GM23338 (cell line): ENCODE results near the gene CCDC92. TPM values are rescaled to one million over a fixed set of nuclear protein-coding genes. Genes with fewer than 3 reads are reported as not detected.

Source experiments
- ATAC-seq: fragments of 200-7000 bp; cut with Tn5 transposase; 3 replicates; pipeline ENCODE4 v1.9.1; 2020
- DNase-seq: peaks from one replicate; pipeline ENCODE4 v3.0.0-alpha.2; 2015; ENCODE audit warnings: low spot score
- H2AFZ ChIP-seq: fragments of 200-600 bp; sonication (generic); 2 replicates; pipeline ENCODE4 v1.8.0; 2016; ENCODE audit warnings: antibody characterized with exemption, mild to moderate bottlenecking, moderate library complexity
- H3F3A ChIP-seq: fragments of 200-600 bp; sonication (generic); replicated peaks from 2 replicates; pipeline ENCODE4 v1.8.0; 2017; ENCODE audit warnings: antibody characterized with exemption, mixed run types, low read depth
- H3K27ac ChIP-seq: fragments of 200-600 bp; sonication (generic); 2 replicates; pipeline ENCODE4 v1.6.1; 2016; ENCODE audit warnings: low read depth
- H3K27me3 ChIP-seq: fragments of 200-600 bp; sonication (generic); 2 replicates; pipeline ENCODE4 v1.8.0; 2016; ENCODE audit warnings: mild to moderate bottlenecking, mixed run types, moderate library complexity; ENCODE audit not compliant: insufficient read depth
- H3K36me3 ChIP-seq: fragments of 200-600 bp; sonication (generic); 2 replicates; pipeline ENCODE4 v1.8.0; 2016; ENCODE audit warnings: mild to moderate bottlenecking; ENCODE audit not compliant: insufficient read depth
- H3K4me1 ChIP-seq: fragments of 200-600 bp; sonication (generic); 2 replicates; pipeline ENCODE4 v1.8.0; 2016; ENCODE audit warnings: mild to moderate bottlenecking, moderate library complexity; ENCODE audit not compliant: insufficient read depth
- H3K4me2 ChIP-seq: fragments of 200-600 bp; sonication (generic); 2 replicates; pipeline ENCODE4 v1.7.1; 2017; ENCODE audit warnings: mixed run types
- H3K4me3 ChIP-seq: fragments of 200-600 bp; sonication (generic); 2 replicates; pipeline ENCODE4 v1.6.1; 2016; ENCODE audit warnings: mixed run types
- H3K79me2 ChIP-seq: fragments of 200-600 bp; sonication (generic); replicated peaks from 2 replicates; pipeline ENCODE4 v1.8.0; 2017; ENCODE audit warnings: mild to moderate bottlenecking; ENCODE audit not compliant: insufficient read depth
- H3K9me2 ChIP-seq: fragments of 200-600 bp; sonication (generic); 2 replicates; pipeline ENCODE4 v1.8.0; 2017; ENCODE audit not compliant: insufficient read depth
- H4K20me1 ChIP-seq: fragments of 200-600 bp; sonication (generic); replicated peaks from 2 replicates; pipeline ENCODE4 v1.8.0; 2017; ENCODE audit warnings: mild to moderate bottlenecking; ENCODE audit not compliant: insufficient read depth
- H3K27ac Mint-ChIP-seq: 2 replicates; pipeline ENCODE4 v1.8.0; 2020; ENCODE audit warnings: inconsistent platforms, mild to moderate bottlenecking, moderate library complexity, mixed read lengths
- H3K27me3 Mint-ChIP-seq: 3 replicates; pipeline ENCODE4 v1.8.0; 2022; ENCODE audit warnings: low read depth, mild to moderate bottlenecking, moderate library complexity, mixed read lengths, inconsistent platforms; ENCODE audit not compliant: insufficient read depth, poor library complexity
- H3K36me3 Mint-ChIP-seq: 3 replicates; pipeline ENCODE4 v1.8.0; 2021; ENCODE audit warnings: low read depth, mild to moderate bottlenecking, inconsistent platforms, moderate library complexity, mixed read lengths
- H3K4me1 Mint-ChIP-seq: 3 replicates; pipeline ENCODE4 v1.8.0; 2020; ENCODE audit warnings: mild to moderate bottlenecking, inconsistent platforms, mixed read lengths
- H3K4me3 Mint-ChIP-seq: 3 replicates; pipeline ENCODE4 v1.8.0; 2021; ENCODE audit warnings: moderate library complexity, mild to moderate bottlenecking, inconsistent platforms, mixed read lengths
- H3K9me3 Mint-ChIP-seq: 3 replicates; pipeline ENCODE4 v1.8.0; 2020; ENCODE audit warnings: moderate library complexity, mild to moderate bottlenecking, inconsistent platforms, mixed read lengths
- CREB1 ChIP-seq: fragments of 250-450 bp; sonication (Bioruptor Pico); IDR thresholded peaks from 2 replicates; pipeline ENCODE4 v1.5.0; 2020; ENCODE audit warnings: low read depth, mild to moderate bottlenecking, moderate library complexity
- CTCF ChIP-seq, 2 experiments: fragments of 200-600 bp in 1 of 2; sonication (generic) in 1 of 2; conservative IDR thresholded peaks; 2 replicates each; pipeline versions ENCODE4 v1.5.1 to v1.6.1; 2016 to 2017; ENCODE audit warnings: antibody characterized with exemption in 2 of 2, low read depth in 2 of 2, mild to moderate bottlenecking in 2 of 2, moderate library complexity in 1 of 2
- EZH2 ChIP-seq: fragments of 200-600 bp; sonication (generic); IDR thresholded peaks from one replicate; pipeline ENCODE4 v1.8.0; 2017; ENCODE audit warnings: antibody characterized with exemption, mild to moderate bottlenecking, low read depth; ENCODE audit not compliant: unreplicated experiment
- EZH2phosphoT487 ChIP-seq: fragments of 200-600 bp; sonication (generic); IDR thresholded peaks from one replicate; pipeline ENCODE4 v1.8.1; 2018; ENCODE audit warnings: antibody characterized with exemption; ENCODE audit not compliant: unreplicated experiment
- JUNB ChIP-seq: IDR thresholded peaks from one replicate; pipeline ENCODE4 v1.6.1; 2016; ENCODE audit warnings: antibody characterized with exemption; ENCODE audit not compliant: unreplicated experiment
- NANOG ChIP-seq: IDR thresholded peaks from 2 replicates; pipeline ENCODE4 v1.6.1; 2016; ENCODE audit warnings: antibody characterized with exemption, borderline replicate concordance
- POLR2AphosphoS5 ChIP-seq: IDR thresholded peaks from 2 replicates; pipeline ENCODE4 v1.6.1; 2016; ENCODE audit warnings: antibody characterized with exemption, low read depth
- STAT1 ChIP-seq: IDR thresholded peaks from one replicate; pipeline ENCODE4 v1.6.1; 2016; ENCODE audit warnings: antibody characterized with exemption; ENCODE audit not compliant: unreplicated experiment
- ZNF331 ChIP-seq: fragments of 250-450 bp; sonication (Bioruptor Pico); IDR thresholded peaks from 2 replicates; pipeline ENCODE4 v1.5.0; 2020; ENCODE audit warnings: low read depth, mild to moderate bottlenecking, moderate library complexity
- polyA plus RNA-seq: library from polyadenylated mRNA; unstranded; fragments of >200 nt; fragmentation: Nextera tagmentation; extraction: Ambion mirVana; gene quantifications from 2 replicates; pipeline ENCODE4 v1.2.1, GENCODE V29; 2016
- total RNA-seq: library from RNA; depleted of rRNA; stranded (reverse); fragments of >200 nt; shearing (Covaris generic); gene quantifications from 2 replicates; pipeline ENCODE4 v1.2.3, GENCODE V29; 2014
- TF ChIP-seq, protein P1 (sequence below): fragments of 250-450 bp; sonication (Bioruptor Pico); IDR thresholded peaks from 2 replicates; pipeline ENCODE4 v1.5.0; 2020; ENCODE audit warnings: mild to moderate bottlenecking, moderate library complexity
- TF ChIP-seq, protein P2 (sequence below): IDR thresholded peaks from 2 replicates; pipeline ENCODE4 v1.6.1; 2016; ENCODE audit warnings: antibody characterized with exemption
- TF ChIP-seq, protein P3 (sequence below): IDR thresholded peaks from one replicate; pipeline ENCODE4 v1.6.1; 2018; ENCODE audit warnings: antibody characterized with exemption; ENCODE audit not compliant: unreplicated experiment

Gene CCDC92
- total and polyA plus RNA-seq, 2 experiments from 2014 or later = 0.08 to 0.31 TPM

GRCh38 chr12:124017064-124017463, 44.4 kb upstream of the CCDC92 start:
- no peak for DNase-seq
- Mint-ChIP-seq H3K27me3 (peaks cover 2% of the 10 kb centered on the region), H3K27ac (no peak overlapping the region), H3K4me1 (peaks cover 4% of the 10 kb centered on the region; the same call in 2 of the 3 replicates), H3K9me3 (no peaks in the 10 kb centered on the region), H3K36me3 (peaks cover 9% of the 10 kb centered on the region; the same call in 2 of the 3 replicates), H3K4me3 (no peak overlapping the region)
- Histone ChIP-seq H3K27me3 (no peaks in the 10 kb centered on the region), H3K4me1 (no peaks in the 10 kb centered on the region), H2AFZ (no peak overlapping the region), H3K4me3 (no peak overlapping the region), H3K27ac (no peak overlapping the region), H3K36me3 (peaks cover 8% of the 10 kb centered on the region; the same call in 1 of the 2 replicates), H3K9me2 (no peaks in the 10 kb centered on the region), H4K20me1 (no peaks in the 10 kb centered on the region), H3F3A (no peaks in the 10 kb centered on the region), H3K79me2 (no peaks in the 10 kb centered on the region), H3K4me2 (no peak overlapping the region)
- TF ChIP-seq ZNF331 (CRISPR knock-in tag) (no peak), CTCF (conservative IDR thresholded peaks at IDR 0.05; ENCODE audit: low read depth in 2 of 2) (no peak), JUNB (no peak), POLR2AphosphoS5 (no peak), EZH2 (no peak), NANOG (no peak), CREB1 (no peak), EZH2phosphoT487 (no peak), STAT1 (no peak)
- TF ChIP-seq, protein P1, sequence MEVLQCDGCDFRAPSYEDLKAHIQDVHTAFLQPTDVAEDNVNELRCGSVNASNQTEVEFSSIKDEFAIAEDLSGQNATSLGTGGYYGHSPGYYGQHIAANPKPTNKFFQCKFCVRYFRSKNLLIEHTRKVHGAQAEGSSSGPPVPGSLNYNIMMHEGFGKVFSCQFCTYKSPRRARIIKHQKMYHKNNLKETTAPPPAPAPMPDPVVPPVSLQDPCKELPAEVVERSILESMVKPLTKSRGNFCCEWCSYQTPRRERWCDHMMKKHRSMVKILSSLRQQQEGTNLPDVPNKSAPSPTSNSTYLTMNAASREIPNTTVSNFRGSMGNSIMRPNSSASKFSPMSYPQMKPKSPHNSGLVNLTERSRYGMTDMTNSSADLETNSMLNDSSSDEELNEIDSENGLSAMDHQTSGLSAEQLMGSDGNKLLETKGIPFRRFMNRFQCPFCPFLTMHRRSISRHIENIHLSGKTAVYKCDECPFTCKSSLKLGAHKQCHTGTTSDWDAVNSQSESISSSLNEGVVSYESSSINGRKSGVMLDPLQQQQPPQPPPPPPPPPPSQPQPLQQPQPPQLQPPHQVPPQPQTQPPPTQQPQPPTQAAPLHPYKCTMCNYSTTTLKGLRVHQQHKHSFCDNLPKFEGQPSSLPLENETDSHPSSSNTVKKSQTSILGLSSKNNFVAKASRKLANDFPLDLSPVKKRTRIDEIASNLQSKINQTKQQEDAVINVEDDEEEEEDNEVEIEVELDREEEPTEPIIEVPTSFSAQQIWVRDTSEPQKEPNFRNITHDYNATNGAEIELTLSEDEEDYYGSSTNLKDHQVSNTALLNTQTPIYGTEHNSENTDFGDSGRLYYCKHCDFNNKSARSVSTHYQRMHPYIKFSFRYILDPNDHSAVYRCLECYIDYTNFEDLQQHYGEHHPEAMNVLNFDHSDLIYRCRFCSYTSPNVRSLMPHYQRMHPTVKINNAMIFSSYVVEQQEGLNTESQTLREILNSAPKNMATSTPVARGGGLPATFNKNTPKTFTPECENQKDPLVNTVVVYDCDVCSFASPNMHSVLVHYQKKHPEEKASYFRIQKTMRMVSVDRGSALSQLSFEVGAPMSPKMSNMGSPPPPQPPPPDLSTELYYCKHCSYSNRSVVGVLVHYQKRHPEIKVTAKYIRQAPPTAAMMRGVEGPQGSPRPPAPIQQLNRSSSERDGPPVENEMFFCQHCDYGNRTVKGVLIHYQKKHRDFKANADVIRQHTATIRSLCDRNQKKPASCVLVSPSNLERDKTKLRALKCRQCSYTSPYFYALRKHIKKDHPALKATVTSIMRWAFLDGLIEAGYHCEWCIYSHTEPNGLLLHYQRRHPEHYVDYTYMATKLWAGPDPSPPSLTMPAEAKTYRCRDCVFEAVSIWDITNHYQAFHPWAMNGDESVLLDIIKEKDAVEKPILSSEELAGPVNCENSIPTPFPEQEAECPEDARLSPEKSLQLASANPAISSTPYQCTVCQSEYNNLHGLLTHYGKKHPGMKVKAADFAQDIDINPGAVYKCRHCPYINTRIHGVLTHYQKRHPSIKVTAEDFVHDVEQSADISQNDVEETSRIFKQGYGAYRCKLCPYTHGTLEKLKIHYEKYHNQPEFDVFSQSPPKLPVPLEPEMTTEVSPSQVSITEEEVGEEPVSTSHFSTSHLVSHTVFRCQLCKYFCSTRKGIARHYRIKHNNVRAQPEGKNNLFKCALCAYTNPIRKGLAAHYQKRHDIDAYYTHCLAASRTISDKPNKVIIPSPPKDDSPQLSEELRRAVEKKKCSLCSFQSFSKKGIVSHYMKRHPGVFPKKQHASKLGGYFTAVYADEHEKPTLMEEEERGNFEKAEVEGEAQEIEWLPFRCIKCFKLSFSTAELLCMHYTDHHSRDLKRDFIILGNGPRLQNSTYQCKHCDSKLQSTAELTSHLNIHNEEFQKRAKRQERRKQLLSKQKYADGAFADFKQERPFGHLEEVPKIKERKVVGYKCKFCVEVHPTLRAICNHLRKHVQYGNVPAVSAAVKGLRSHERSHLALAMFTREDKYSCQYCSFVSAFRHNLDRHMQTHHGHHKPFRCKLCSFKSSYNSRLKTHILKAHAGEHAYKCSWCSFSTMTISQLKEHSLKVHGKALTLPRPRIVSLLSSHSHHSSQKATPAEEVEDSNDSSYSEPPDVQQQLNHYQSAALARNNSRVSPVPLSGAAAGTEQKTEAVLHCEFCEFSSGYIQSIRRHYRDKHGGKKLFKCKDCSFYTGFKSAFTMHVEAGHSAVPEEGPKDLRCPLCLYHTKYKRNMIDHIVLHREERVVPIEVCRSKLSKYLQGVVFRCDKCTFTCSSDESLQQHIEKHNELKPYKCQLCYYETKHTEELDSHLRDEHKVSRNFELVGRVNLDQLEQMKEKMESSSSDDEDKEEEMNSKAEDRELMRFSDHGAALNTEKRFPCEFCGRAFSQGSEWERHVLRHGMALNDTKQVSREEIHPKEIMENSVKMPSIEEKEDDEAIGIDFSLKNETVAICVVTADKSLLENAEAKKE (CRISPR knock-in tag) = no peak
- TF ChIP-seq, protein P2, sequence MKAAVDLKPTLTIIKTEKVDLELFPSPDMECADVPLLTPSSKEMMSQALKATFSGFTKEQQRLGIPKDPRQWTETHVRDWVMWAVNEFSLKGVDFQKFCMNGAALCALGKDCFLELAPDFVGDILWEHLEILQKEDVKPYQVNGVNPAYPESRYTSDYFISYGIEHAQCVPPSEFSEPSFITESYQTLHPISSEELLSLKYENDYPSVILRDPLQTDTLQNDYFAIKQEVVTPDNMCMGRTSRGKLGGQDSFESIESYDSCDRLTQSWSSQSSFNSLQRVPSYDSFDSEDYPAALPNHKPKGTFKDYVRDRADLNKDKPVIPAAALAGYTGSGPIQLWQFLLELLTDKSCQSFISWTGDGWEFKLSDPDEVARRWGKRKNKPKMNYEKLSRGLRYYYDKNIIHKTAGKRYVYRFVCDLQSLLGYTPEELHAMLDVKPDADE = no peak
- TF ChIP-seq, protein P3, sequence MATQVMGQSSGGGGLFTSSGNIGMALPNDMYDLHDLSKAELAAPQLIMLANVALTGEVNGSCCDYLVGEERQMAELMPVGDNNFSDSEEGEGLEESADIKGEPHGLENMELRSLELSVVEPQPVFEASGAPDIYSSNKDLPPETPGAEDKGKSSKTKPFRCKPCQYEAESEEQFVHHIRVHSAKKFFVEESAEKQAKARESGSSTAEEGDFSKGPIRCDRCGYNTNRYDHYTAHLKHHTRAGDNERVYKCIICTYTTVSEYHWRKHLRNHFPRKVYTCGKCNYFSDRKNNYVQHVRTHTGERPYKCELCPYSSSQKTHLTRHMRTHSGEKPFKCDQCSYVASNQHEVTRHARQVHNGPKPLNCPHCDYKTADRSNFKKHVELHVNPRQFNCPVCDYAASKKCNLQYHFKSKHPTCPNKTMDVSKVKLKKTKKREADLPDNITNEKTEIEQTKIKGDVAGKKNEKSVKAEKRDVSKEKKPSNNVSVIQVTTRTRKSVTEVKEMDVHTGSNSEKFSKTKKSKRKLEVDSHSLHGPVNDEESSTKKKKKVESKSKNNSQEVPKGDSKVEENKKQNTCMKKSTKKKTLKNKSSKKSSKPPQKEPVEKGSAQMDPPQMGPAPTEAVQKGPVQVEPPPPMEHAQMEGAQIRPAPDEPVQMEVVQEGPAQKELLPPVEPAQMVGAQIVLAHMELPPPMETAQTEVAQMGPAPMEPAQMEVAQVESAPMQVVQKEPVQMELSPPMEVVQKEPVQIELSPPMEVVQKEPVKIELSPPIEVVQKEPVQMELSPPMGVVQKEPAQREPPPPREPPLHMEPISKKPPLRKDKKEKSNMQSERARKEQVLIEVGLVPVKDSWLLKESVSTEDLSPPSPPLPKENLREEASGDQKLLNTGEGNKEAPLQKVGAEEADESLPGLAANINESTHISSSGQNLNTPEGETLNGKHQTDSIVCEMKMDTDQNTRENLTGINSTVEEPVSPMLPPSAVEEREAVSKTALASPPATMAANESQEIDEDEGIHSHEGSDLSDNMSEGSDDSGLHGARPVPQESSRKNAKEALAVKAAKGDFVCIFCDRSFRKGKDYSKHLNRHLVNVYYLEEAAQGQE = no peak
- ATAC-seq = no peak
